ENCODE data around the gene WDR41.
"Not testable (repeated sequence)": the region's sequence is repeated elsewhere in the genome, so short reads cannot be mapped to it uniquely, and the experiment has no call there.

WDR41 gene

GRCh38 chr5:77491783-77492652 lies at the start of gene WDR41:
Gene WDR41 (minus strand): TSS chr5:77492316. CDS start chr5:77492220, 96 bp downstream.
- DNase-seq, result peak; percentile 85

GRCh38 chr5:77531297-77531696 lies 39.2 kb upstream of the WDR41 start:
- DNase-seq, result no peak

GRCh38 chr5:77518304-77518703 lies 26.2 kb upstream of the WDR41 start:
- DNase-seq, result no peak

- DNase-seq, result no peak
These were observed 22.3 kb upstream of the WDR41 start for GRCh38 chr5:77514457-77514856.

GRCh38 chr5:77513321-77513720 lies 21.2 kb upstream of the WDR41 start:
- no peak for DNase-seq

- not testable (repeated sequence) for DNase-seq
These were observed 9.0 kb upstream of the WDR41 start for GRCh38 chr5:77501132-77501531.

- no peak for DNase-seq
These were observed 7.9 kb upstream of the WDR41 start for GRCh38 chr5:77499973-77500372.

GRCh38 chr5:77499441-77499840 lies 7.3 kb upstream of the WDR41 start:
- no peak for DNase-seq

GRCh38 chr5:77498952-77499351 lies 6.8 kb upstream of the WDR41 start:
- no peak for DNase-seq

GRCh38 chr5:77494935-77495334 lies 2.8 kb upstream of the WDR41 start:
- DNase-seq, result no peak

- no peak for DNase-seq
These were observed 511 bp upstream of the WDR41 start for GRCh38 chr5:77492653-77493000.

GRCh38 chr5:77490741-77491344 lies 1.3 kb downstream of the WDR41 start:
- peak; percentile 10 for DNase-seq

- DNase-seq, result no peak
These were observed 5.7 kb downstream of the WDR41 start for GRCh38 chr5:77486344-77486962.

- DNase-seq, result no peak
These were observed 8.4 kb downstream of the WDR41 start for GRCh38 chr5:77483682-77484081.

- not testable (repeated sequence) for DNase-seq
These were observed 17.1 kb downstream of the WDR41 start for GRCh38 chr5:77475041-77475440.

GRCh38 chr5:77468875-77469274 lies 23.2 kb downstream of the WDR41 start:
- not testable (repeated sequence) for DNase-seq

- no peak for DNase-seq
These were observed 28.2 kb downstream of the WDR41 start for GRCh38 chr5:77463905-77464304.

GRCh38 chr5:77461287-77461686 lies 30.8 kb downstream of the WDR41 start:
- no peak for DNase-seq

- no peak for DNase-seq
These were observed 38.0 kb downstream of the WDR41 start for GRCh38 chr5:77454123-77454522.

- DNase-seq, result no peak
These were observed 39.8 kb downstream of the WDR41 start for GRCh38 chr5:77452351-77452750.

GRCh38 chr5:77449981-77450380 lies 42.1 kb downstream of the WDR41 start:
- no peak for DNase-seq

GRCh38 chr5:77449277-77449676 lies 42.8 kb downstream of the WDR41 start:
- no peak for DNase-seq

GRCh38 chr5:77448831-77449230 lies 43.3 kb downstream of the WDR41 start:
- DNase-seq, result no peak

GRCh38 chr5:77444356-77444755 lies 47.8 kb downstream of the WDR41 start:
- no peak for DNase-seq

Data from CD4-positive, alpha-beta T cell treated with Interleukin-17A for 1 hour (primary cell).